ENCODE measurements around the gene CYP26B1.

CYP26B1 gene

GRCh38 chr2:72155737-72156136, 8.1 kb upstream of the CYP26B1 start:
- DNase-seq (ENCODE audit: low read depth): no peak
- H3K4me3 ChIP-seq (ENCODE audit: low read length): no peak overlapping the region
- TF ChIP-seq, protein P1, sequence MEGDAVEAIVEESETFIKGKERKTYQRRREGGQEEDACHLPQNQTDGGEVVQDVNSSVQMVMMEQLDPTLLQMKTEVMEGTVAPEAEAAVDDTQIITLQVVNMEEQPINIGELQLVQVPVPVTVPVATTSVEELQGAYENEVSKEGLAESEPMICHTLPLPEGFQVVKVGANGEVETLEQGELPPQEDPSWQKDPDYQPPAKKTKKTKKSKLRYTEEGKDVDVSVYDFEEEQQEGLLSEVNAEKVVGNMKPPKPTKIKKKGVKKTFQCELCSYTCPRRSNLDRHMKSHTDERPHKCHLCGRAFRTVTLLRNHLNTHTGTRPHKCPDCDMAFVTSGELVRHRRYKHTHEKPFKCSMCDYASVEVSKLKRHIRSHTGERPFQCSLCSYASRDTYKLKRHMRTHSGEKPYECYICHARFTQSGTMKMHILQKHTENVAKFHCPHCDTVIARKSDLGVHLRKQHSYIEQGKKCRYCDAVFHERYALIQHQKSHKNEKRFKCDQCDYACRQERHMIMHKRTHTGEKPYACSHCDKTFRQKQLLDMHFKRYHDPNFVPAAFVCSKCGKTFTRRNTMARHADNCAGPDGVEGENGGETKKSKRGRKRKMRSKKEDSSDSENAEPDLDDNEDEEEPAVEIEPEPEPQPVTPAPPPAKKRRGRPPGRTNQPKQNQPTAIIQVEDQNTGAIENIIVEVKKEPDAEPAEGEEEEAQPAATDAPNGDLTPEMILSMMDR (conservative IDR thresholded peaks at IDR 0.05; ENCODE audit: low read depth, low read length): no peak

- no peak for DNase-seq (ENCODE audit: low read depth)
- H3K4me3 ChIP-seq (ENCODE audit: low read length): no peak overlapping the region
- TF ChIP-seq, protein P1 (conservative IDR thresholded peaks at IDR 0.05; ENCODE audit: low read depth, low read length): no peak
Measured at GRCh38 chr2:72155151-72155550, 7.5 kb upstream of the CYP26B1 start.

GRCh38 chr2:72154386-72154975, 6.8 kb upstream of the CYP26B1 start:
- no peak for DNase-seq (ENCODE audit: low read depth)
- TF ChIP-seq, protein P1 (conservative IDR thresholded peaks at IDR 0.05; ENCODE audit: low read depth, low read length): no peak
- no peak overlapping the region for H3K4me3 ChIP-seq (ENCODE audit: low read length)

- H3K4me3 ChIP-seq (ENCODE audit: low read length): no peak overlapping the region
- no peak for DNase-seq (ENCODE audit: low read depth)
- TF ChIP-seq, protein P1 (conservative IDR thresholded peaks at IDR 0.05; ENCODE audit: low read depth, low read length): no peak
Measured at GRCh38 chr2:72153924-72154323, 6.3 kb upstream of the CYP26B1 start.

DNA sequence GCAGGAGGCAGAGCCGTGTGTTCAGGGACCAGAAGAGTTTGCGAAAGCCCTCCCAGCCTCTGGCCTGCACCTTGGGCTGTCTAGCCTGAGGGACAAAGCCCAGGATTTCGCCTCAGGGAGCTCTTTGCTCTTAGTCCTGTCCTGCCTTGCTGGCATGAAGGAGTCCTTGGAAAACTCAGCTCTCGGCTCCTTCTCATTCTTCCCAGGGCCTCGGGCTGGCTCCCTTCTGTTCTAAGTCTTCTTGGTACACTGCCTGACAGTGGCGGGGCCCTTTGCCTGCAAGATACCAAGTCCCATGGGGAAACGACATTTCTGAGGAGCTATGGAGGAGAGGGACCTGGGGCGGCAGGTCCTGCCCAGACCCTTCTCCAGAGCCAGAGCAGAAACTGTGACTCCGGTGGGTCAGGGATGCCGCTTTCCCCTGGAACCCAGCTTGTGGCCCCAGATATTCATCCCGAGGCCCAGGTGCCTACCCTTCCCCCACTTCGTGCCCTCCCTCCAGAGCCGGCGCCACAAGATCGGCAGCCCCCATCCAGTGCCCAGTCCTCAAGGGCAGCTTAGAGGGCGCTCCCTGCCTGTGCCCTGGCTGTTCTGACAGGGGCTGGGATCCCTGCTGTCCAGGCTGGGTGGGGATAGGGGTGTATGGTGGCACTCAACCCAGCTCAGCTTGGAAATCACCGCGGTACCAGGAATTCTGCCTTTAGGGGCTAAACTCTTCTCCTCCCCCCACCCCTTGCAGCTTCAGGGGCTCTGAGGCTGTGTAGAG, 5.5 kb upstream of the CYP26B1 start:
- TF ChIP-seq, protein P1 (conservative IDR thresholded peaks at IDR 0.05; ENCODE audit: low read depth, low read length): no peak
- no peak for DNase-seq (ENCODE audit: low read depth)
- H3K4me3 ChIP-seq (ENCODE audit: low read length): no peak overlapping the region

DNA sequence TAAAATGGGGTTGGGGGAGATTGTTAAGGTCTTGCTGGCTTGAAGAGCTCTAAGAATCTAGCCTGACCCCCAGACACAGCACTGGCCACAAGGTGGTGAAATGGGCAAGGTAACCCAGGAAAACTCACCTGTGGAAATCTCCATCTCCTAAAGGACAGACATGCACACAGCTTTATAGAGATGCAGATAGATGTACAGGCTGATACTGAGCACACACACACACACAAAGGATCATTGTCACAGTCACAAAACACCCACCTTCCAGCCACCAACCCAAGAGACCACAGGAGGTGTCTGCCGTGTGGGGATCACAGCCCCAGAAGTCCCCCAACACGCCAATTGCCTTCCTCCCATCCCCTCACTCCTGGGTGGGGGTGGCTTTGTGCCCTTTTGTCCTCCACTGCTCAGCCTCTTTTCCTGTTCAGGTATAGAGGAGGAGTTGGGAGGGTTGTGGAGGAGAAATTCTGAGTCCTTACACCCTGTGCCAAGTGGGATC, 3.2 kb upstream of the CYP26B1 start:
- TF ChIP-seq, protein P1 (conservative IDR thresholded peaks at IDR 0.05; ENCODE audit: low read depth, low read length): no peak
- no peak overlapping the region for H3K4me3 ChIP-seq (ENCODE audit: low read length)
- DNase-seq (ENCODE audit: low read depth): no peak
